ENCODE measurements around the gene EXOC4. TPM values are rescaled to one million over a fixed set of nuclear protein-coding genes. Genes with fewer than 3 reads are reported as not detected.

EXOC4 gene
- total and polyA plus RNA-seq, 2 of the 8 experiments (the other 6 are each of a cell fraction or from before 2014, with no cell fraction given) = 27.0 to 67.3 TPM

GRCh38 chr7:133812877-133813276, 560.0 kb downstream of the EXOC4 start (continued):
- TF ChIP-seq ATF3 (IDR thresholded peaks at IDR 0.05; ENCODE audit: insufficient read depth, low read depth, low read length) (no peak), SAP30 (IDR thresholded peaks at IDR 0.05; ENCODE audit: insufficient read depth, insufficient replicate concordance, low read length) (no peak), ZNF274 (IDR thresholded peaks at IDR 0.05; ENCODE audit: borderline replicate concordance, extremely low read depth, low read length) (no peak)
